Activated CD8-positive, alpha-beta memory T cell treated with anti-CD3 and anti-CD28 coated beads for 36 hours (primary cell): ENCODE data around the gene CLN3. TPM values are rescaled to one million over a fixed set of nuclear protein-coding genes. Genes with fewer than 3 reads are reported as not detected.
"Not testable (repeated sequence)": the region's sequence is repeated elsewhere in the genome, so short reads cannot be mapped to it uniquely, and the experiment has no call there.

ENCODE experiments used
- CTCF ChIA-PET: fragments of 350-600 bp; sonication (Branson Sonifier 250); formaldehyde crosslinking; loops from one replicate; lab custom pipeline; 2021; ENCODE audit warnings: antibody characterized with exemption; lab: Charles Lee
- POLR2A ChIA-PET: fragments of 350-600 bp; sonication (Branson Sonifier 250); formaldehyde crosslinking; loops from one replicate; lab custom pipeline; 2021; ENCODE audit warnings: antibody characterized with exemption; lab: Charles Lee
- total RNA-seq, 2 experiments: library from RNA; stranded (reverse); gene quantifications; one replicate each; pipeline ENCODE4 v1.2.3, GENCODE V29; 2021

The CLN3 gene
- total RNA-seq: 10 to 100 TPM; 35.9 to 39.7 TPM

DNA sequence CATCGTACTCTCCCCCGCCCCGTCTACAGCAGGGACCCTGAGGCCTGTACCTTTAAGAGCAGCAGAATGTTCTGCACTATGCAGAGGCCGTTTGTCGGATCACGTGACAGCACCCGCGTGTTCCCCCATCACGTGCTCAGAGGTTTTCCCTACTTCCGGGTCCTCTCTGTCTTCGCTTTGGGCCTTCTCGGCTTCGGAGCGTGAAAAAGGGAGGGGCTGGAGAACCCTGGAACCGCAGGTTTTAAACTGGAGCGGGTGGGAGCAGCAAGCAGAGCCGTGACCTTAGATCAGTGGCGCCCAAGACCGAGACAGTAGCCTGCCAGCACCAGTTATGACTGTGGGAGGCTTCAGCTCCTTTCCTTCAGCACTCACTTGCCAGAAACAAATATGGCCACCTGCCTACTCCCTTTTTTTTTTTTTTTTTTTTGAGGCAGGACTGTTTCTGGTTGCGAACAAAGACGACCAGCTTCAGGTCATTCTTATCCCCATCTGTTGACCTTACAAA, at the start of gene CLN3:
Gene CLN3, minus strand, starts transcription at position 105 of the 505 bp plus-strand sequence. CDS start 315 bp downstream, outside the sequence.
- ChIA-PET POLR2A (interaction anchor here (0.6 to 2.4 kb wide), 6 partner anchors 9 to 281 kb away, joined by 3 to 14 read pairs (median 6); partner anchors contain the start of genes SGF29 and XPO6), CTCF (interaction anchor here (0.6 to 1.3 kb wide), 3 partner anchors 11 to 370 kb away, joined by 3 read pairs; no protein-coding TSS in a partner anchor)

GRCh38 chr16:28540346-28540745, 48.5 kb upstream of the CLN3 start:
- CTCF ChIA-PET: no interaction called here
- POLR2A ChIA-PET: no interaction called here

DNA sequence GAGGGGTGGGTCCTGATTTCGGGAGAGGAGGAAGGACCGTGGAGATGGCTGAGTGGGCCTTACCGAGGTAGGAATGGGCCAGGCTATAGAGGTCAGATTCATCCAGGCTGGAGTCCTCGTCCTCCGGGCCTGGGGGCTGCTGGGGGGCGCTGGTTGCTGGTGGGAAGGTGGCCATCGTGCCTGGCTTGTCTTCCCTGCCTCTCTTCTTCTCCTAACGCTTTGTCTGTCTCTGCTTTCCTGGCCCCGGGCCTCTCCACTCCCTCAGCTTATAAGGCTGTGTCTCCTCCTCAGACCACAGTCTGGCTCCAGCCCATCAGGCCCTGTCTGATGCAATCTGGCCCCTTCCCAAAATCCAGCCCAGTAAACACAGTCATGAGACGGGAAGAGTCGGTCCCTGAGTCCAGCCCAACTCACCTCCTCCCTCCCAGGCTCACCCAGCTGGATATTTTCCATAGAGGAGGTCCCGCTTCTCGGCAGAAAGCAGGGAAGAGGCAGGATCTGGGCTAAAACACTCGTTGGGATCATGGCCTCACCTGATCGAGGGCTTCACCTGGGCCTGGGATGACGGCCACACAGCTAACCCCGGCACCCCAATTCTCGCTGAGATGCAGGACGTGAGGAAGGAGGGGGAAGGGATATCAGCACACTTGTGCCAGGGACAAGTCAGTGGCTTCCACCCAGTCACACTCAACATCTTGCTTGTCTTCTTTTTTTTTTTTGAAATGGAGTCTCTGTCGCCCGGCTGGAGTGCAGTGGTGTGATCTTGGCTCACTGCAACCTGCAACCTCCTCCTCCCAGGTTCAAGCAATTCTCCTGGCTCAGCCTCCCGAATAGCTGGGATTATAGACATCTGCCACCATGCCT, 47.1 kb upstream of the CLN3 start, which contains the start of gene NUPR1:
Gene NUPR1, minus strand, starts transcription at position 242 of the 864 bp plus-strand sequence. Its CDS starts 67 bp downstream, at position 175.
- ChIA-PET POLR2A (no interaction called here), CTCF (no interaction called here)

GRCh38 chr16:28537964-28538732, 46.3 kb upstream of the CLN3 start:
- POLR2A ChIA-PET: no interaction called here
- CTCF ChIA-PET: no interaction called here

- ChIA-PET CTCF (no interaction called here), POLR2A (no interaction called here)
These were observed 45.2 kb upstream of the CLN3 start for GRCh38 chr16:28537076-28537475.

- ChIA-PET POLR2A (no interaction called here), CTCF (interaction anchor here (0.8 kb wide), 1 partner anchor 13 kb away, joined by 3 read pairs; no protein-coding TSS in a partner anchor)
These were observed 42.9 kb upstream of the CLN3 start for GRCh38 chr16:28534542-28535373.

DNA sequence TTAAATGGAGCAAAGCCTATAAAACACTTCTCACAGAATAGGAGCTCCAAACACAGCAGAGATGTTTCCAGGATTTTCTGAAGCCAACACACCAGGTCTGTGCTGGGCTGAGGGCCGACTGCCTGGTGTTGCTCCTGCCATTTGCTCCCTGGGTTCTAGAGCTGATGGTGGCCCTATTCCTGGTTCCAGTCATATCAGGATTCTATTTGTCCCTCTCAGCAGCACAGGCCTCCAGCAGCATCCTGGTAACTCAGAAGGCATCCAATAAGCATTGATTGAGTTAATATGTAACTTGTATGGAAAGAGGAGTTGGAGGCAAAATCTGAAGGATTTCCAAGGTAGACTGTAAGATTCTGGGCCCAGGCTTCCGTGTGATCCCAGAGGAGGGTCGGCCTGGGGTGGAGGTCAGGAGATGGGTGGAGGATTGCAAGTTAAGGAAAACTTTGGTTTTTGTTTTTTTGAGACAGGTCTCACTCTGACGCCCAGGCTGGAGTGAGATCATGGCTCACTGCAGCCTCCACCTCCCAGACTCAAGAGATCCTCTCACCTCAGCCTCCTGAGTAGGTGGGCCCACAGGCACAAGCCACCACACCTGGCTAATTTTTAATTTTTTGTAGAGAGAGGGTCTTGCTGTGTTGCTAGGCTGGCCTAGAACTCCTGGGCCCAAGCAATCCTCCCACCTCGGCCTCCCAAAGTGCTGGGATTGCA, 41.2 kb upstream of the CLN3 start:
- ChIA-PET CTCF (no interaction called here), POLR2A (no interaction called here)

DNA sequence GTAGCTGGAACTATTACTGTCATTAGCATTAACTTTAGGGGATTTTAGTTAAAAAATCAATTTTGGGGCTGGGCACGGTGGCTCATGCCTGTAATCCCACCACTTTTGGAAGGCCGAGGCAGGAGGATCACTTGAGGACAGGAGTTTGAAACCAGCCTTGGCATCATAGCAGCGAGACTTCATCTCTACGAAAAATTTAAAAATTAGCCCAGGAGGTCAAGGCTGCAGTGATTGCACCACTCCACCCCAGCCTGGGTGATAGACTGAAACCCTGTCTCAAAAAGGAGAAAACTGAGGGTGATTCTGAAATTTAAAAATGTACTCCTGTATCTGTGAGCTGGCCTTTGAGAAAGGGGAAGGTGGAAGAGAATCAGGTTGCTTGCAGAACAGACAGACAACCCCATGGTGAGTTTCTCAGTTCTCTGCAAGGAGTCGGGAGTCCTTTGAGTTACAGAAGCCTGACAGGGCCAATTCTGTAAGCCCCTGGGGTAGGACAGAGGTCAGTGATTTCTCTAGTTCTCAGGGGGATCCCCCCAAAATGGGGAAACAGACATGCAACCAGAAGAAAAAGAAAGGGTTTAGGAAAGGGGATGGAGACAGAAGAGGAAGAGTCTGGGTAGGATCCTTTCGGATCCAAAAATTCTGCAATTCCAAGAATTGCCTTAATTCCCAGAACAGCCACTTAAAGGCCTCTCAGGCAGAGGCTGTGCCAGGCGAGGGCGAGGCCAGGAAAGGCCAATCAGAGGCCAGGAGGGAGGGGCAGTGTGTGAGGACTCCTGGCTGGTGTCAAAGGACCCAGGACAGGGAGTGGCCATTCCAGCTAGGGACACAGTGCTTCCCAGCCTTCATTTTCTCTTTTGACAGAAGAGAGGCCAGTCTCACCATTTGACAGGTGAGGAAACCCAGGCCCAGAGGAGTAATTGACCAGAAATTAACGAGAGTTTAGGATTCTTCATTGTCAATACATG, 40.2 kb upstream of the CLN3 start:
- POLR2A ChIA-PET: no interaction called here
- CTCF ChIA-PET: no interaction called here

- CTCF ChIA-PET: no interaction called here
These were observed 37.2 kb upstream of the CLN3 start for GRCh38 chr16:28529124-28529523.

DNA sequence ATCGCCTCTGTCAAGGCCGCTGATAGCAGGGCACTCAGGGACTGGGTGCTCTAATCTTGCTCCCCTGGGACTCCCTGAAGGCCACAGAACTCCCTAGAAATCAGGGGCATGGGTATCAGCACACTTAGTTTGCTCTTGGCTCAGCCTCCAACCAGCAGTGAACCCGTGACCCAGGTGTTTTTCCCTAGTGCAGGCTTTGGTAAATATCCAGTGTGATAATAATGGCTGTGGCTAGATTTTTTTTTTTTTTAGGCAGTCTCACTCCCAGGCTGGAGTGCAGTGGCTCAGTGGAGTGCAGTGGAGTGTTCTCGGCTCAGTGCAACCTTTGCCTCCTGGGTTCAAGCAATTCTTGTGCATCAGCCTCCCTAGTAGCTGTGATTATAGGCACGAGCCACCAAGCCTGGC, 36.6 kb upstream of the CLN3 start:
- CTCF ChIA-PET: no interaction called here
- POLR2A ChIA-PET: no interaction called here

More at GRCh38 chr16:28529124-28529523, 37.2 kb upstream of the CLN3 start:
- POLR2A ChIA-PET: no interaction called here

GRCh38 chr16:28527985-28528384, 36.1 kb upstream of the CLN3 start:
- ChIA-PET CTCF (no interaction called here), POLR2A (no interaction called here)

GRCh38 chr16:28527100-28527785, 35.4 kb upstream of the CLN3 start:
- POLR2A ChIA-PET, CTCF ChIA-PET: not testable (repeated sequence)

- ChIA-PET POLR2A (no interaction called here), CTCF (no interaction called here)
These were observed 34.6 kb upstream of the CLN3 start for GRCh38 chr16:28526201-28527099.

- CTCF ChIA-PET: interaction anchor here (0.7 kb wide), 1 partner anchor 247 kb away, joined by 4 read pairs; no protein-coding TSS in a partner anchor
- POLR2A ChIA-PET: no interaction called here
These were observed 32.9 kb upstream of the CLN3 start for GRCh38 chr16:28524681-28525171.

GRCh38 chr16:28522792-28523191, 30.9 kb upstream of the CLN3 start:
- ChIA-PET POLR2A (no interaction called here), CTCF (no interaction called here)

GRCh38 chr16:28521436-28521835, 29.6 kb upstream of the CLN3 start:
- ChIA-PET POLR2A (no interaction called here), CTCF (no interaction called here)
